ENCODE results near the gene KHK.

GRCh38 chr2:27149570-27150405, 63.2 kb downstream of the KHK start:
- TF ChIP-seq POLR2A (IDR thresholded peaks at IDR 0.05) = no peak
- TF ChIP-seq CTCF (IDR thresholded peaks at IDR 0.05) = no peak
